Measurements from ENCODE around the gene KCNH1.

Gene KCNH1

GRCh38 chr1:210743038-210743437 is 390.9 kb downstream of the KCNH1 start:
- no peaks in the 10 kb centered on the region for H3K27me3 ChIP-seq (ENCODE audit: low read depth)
- DNase-seq (ENCODE audit: low spot score in 2 of 2): no peak
- H3K4me1 ChIP-seq: no peaks in the 10 kb centered on the region
- H3K4me3 ChIP-seq: no peak overlapping the region
- in situ Hi-C loops (cut with MboI; ENCODE audit: low sequenced_read_pairs): no loop called here
- no peaks in the 10 kb centered on the region for H3K36me3 ChIP-seq (replicated peaks)
- no peaks in the 10 kb centered on the region for H3K9me3 ChIP-seq

GRCh38 chr1:210741564-210741963 is 392.4 kb downstream of the KCNH1 start:
- no peaks in the 10 kb centered on the region for H3K36me3 ChIP-seq (replicated peaks)
- in situ Hi-C loops (cut with MboI; ENCODE audit: low sequenced_read_pairs): no loop called here

GRCh38 chr1:210739627-210740026 is 394.3 kb downstream of the KCNH1 start:
- in situ Hi-C loops (cut with MboI; ENCODE audit: low sequenced_read_pairs): no loop called here
- H3K9me3 ChIP-seq: no peaks in the 10 kb centered on the region
- DNase-seq (ENCODE audit: low spot score in 2 of 2): no peak

More at GRCh38 chr1:210741564-210741963, 392.4 kb downstream of the KCNH1 start:
- H3K9me3 ChIP-seq: no peaks in the 10 kb centered on the region
- H3K27me3 ChIP-seq (ENCODE audit: low read depth): no peaks in the 10 kb centered on the region
- no peak overlapping the region for H3K4me3 ChIP-seq
- H3K4me1 ChIP-seq: no peaks in the 10 kb centered on the region
- DNase-seq (ENCODE audit: low spot score in 2 of 2): no peak

GRCh38 chr1:210738256-210738655 is 395.7 kb downstream of the KCNH1 start:
- Histone ChIP-seq H3K9me3 (no peaks in the 10 kb centered on the region), H3K4me1 (no peaks in the 10 kb centered on the region), H3K4me3 (no peak overlapping the region), H3K36me3 (replicated peaks) (no peaks in the 10 kb centered on the region), H3K27me3 (ENCODE audit: low read depth) (no peaks in the 10 kb centered on the region)
- in situ Hi-C loops (cut with MboI; ENCODE audit: low sequenced_read_pairs): no loop called here
- DNase-seq (ENCODE audit: low spot score in 2 of 2): no peak

More at GRCh38 chr1:210739627-210740026, 394.3 kb downstream of the KCNH1 start:
- no peak overlapping the region for H3K4me3 ChIP-seq
- no peaks in the 10 kb centered on the region for H3K36me3 ChIP-seq (replicated peaks)
- no peaks in the 10 kb centered on the region for H3K4me1 ChIP-seq
- H3K27me3 ChIP-seq (ENCODE audit: low read depth): no peaks in the 10 kb centered on the region

GRCh38 chr1:210736713-210737112 is 397.2 kb downstream of the KCNH1 start:
- H3K4me1 ChIP-seq: no peaks in the 10 kb centered on the region
- H3K9me3 ChIP-seq: no peaks in the 10 kb centered on the region
- no peak for DNase-seq (ENCODE audit: low spot score in 2 of 2)
- H3K36me3 ChIP-seq (replicated peaks): no peaks in the 10 kb centered on the region
- no peaks in the 10 kb centered on the region for H3K27me3 ChIP-seq (ENCODE audit: low read depth)
- H3K4me3 ChIP-seq: no peak overlapping the region
- in situ Hi-C loops (cut with MboI; ENCODE audit: low sequenced_read_pairs): no loop called here

- Histone ChIP-seq H3K27me3 (ENCODE audit: low read depth) (no peaks in the 10 kb centered on the region), H3K4me3 (no peak overlapping the region), H3K9me3 (no peaks in the 10 kb centered on the region), H3K4me1 (no peaks in the 10 kb centered on the region), H3K36me3 (replicated peaks) (no peaks in the 10 kb centered on the region)
- DNase-seq (ENCODE audit: low spot score in 2 of 2): no peak
- in situ Hi-C loops (cut with MboI; ENCODE audit: low sequenced_read_pairs): no loop called here
These were observed 402.4 kb downstream of the KCNH1 start for GRCh38 chr1:210731597-210731996.

- no peaks in the 10 kb centered on the region for H3K4me1 ChIP-seq
- no peak for DNase-seq (ENCODE audit: low spot score in 2 of 2)
- H3K4me3 ChIP-seq: no peak overlapping the region
- H3K36me3 ChIP-seq (replicated peaks): no peaks in the 10 kb centered on the region
- no peaks in the 10 kb centered on the region for H3K27me3 ChIP-seq (ENCODE audit: low read depth)
- H3K9me3 ChIP-seq: no peaks in the 10 kb centered on the region
- in situ Hi-C loops (cut with MboI; ENCODE audit: low sequenced_read_pairs): no loop called here
These were observed 402.8 kb downstream of the KCNH1 start for GRCh38 chr1:210731193-210731592.

- DNase-seq (ENCODE audit: low spot score in 2 of 2): no peak
- no peaks in the 10 kb centered on the region for H3K36me3 ChIP-seq (replicated peaks)
- no peaks in the 10 kb centered on the region for H3K9me3 ChIP-seq
- no peak overlapping the region for H3K4me3 ChIP-seq
- in situ Hi-C loops (cut with MboI; ENCODE audit: low sequenced_read_pairs): no loop called here
- H3K4me1 ChIP-seq: no peaks in the 10 kb centered on the region
- H3K27me3 ChIP-seq (ENCODE audit: low read depth): no peaks in the 10 kb centered on the region
These were observed 403.9 kb downstream of the KCNH1 start for GRCh38 chr1:210730023-210730422.

GRCh38 chr1:210728437-210729149 is 405.4 kb downstream of the KCNH1 start:
- H3K4me1 ChIP-seq: no peaks in the 10 kb centered on the region
- no peak overlapping the region for H3K4me3 ChIP-seq
- no peak for DNase-seq (ENCODE audit: low spot score in 2 of 2)
- H3K9me3 ChIP-seq: no peaks in the 10 kb centered on the region
- H3K36me3 ChIP-seq (replicated peaks): no peaks in the 10 kb centered on the region
- no peaks in the 10 kb centered on the region for H3K27me3 ChIP-seq (ENCODE audit: low read depth)
- in situ Hi-C loops (cut with MboI; ENCODE audit: low sequenced_read_pairs): no loop called here

GRCh38 chr1:210727709-210728108 is 406.2 kb downstream of the KCNH1 start:
- no peak overlapping the region for H3K4me3 ChIP-seq
- no peak for DNase-seq (ENCODE audit: low spot score in 2 of 2)
- no peaks in the 10 kb centered on the region for H3K4me1 ChIP-seq
- H3K27me3 ChIP-seq (ENCODE audit: low read depth): no peaks in the 10 kb centered on the region
- in situ Hi-C loops (cut with MboI; ENCODE audit: low sequenced_read_pairs): no loop called here
- no peaks in the 10 kb centered on the region for H3K9me3 ChIP-seq
- H3K36me3 ChIP-seq (replicated peaks): no peaks in the 10 kb centered on the region

GRCh38 chr1:210726621-210727020 is 407.3 kb downstream of the KCNH1 start:
- Histone ChIP-seq H3K9me3 (no peaks in the 10 kb centered on the region), H3K4me3 (no peak overlapping the region), H3K27me3 (ENCODE audit: low read depth) (no peaks in the 10 kb centered on the region), H3K36me3 (replicated peaks) (no peaks in the 10 kb centered on the region), H3K4me1 (no peaks in the 10 kb centered on the region)
- in situ Hi-C loops (cut with MboI; ENCODE audit: low sequenced_read_pairs): no loop called here
- peak in 1 of 2 experiments; percentile 25 for DNase-seq (ENCODE audit: low spot score in 2 of 2)

GRCh38 chr1:210724768-210725167 is 409.2 kb downstream of the KCNH1 start:
- Histone ChIP-seq H3K27me3 (ENCODE audit: low read depth) (no peaks in the 10 kb centered on the region), H3K9me3 (no peaks in the 10 kb centered on the region), H3K36me3 (replicated peaks) (no peaks in the 10 kb centered on the region), H3K4me1 (no peaks in the 10 kb centered on the region), H3K4me3 (no peak overlapping the region)
- in situ Hi-C loops (cut with MboI; ENCODE audit: low sequenced_read_pairs): no loop called here
- DNase-seq (ENCODE audit: low spot score in 2 of 2): no peak

GRCh38 chr1:210723646-210724045 is 410.3 kb downstream of the KCNH1 start:
- no peak for DNase-seq (ENCODE audit: low spot score in 2 of 2)
- no peak overlapping the region for H3K4me3 ChIP-seq
- no peaks in the 10 kb centered on the region for H3K27me3 ChIP-seq (ENCODE audit: low read depth)
- no peaks in the 10 kb centered on the region for H3K9me3 ChIP-seq
- in situ Hi-C loops (cut with MboI; ENCODE audit: low sequenced_read_pairs): no loop called here
- H3K36me3 ChIP-seq (replicated peaks): no peaks in the 10 kb centered on the region
- H3K4me1 ChIP-seq: no peaks in the 10 kb centered on the region

- Histone ChIP-seq H3K36me3 (replicated peaks) (no peaks in the 10 kb centered on the region), H3K27me3 (ENCODE audit: low read depth) (no peaks in the 10 kb centered on the region), H3K4me1 (no peaks in the 10 kb centered on the region), H3K9me3 (no peaks in the 10 kb centered on the region), H3K4me3 (no peak overlapping the region)
- no peak for DNase-seq (ENCODE audit: low spot score in 2 of 2)
- in situ Hi-C loops (cut with MboI; ENCODE audit: low sequenced_read_pairs): no loop called here
These were observed 411.4 kb downstream of the KCNH1 start for GRCh38 chr1:210722410-210723081.
